Activated CD4-positive, CD25-positive, alpha-beta regulatory T cell (primary cell): Measurements from ENCODE around the gene MAP2K5.

Experiments used
- DNase-seq, 4 experiments: peaks; one replicate each; lab custom pipeline; 2025; lab: John Stamatoyannopoulos, UW

Gene MAP2K5

GRCh38 chr15:67559576-67559975 lies 17.1 kb downstream of the MAP2K5 start:
- no peak for DNase-seq

- no peak for DNase-seq
These were observed 17.8 kb downstream of the MAP2K5 start for GRCh38 chr15:67560320-67560719.

- DNase-seq: no peak
These were observed 20.6 kb downstream of the MAP2K5 start for GRCh38 chr15:67563092-67563491.

GRCh38 chr15:67564021-67564967 lies 21.8 kb downstream of the MAP2K5 start:
- no peak for DNase-seq

- no peak for DNase-seq
These were observed 22.5 kb downstream of the MAP2K5 start for GRCh38 chr15:67564968-67565345.

- DNase-seq: no peak
These were observed 27.2 kb downstream of the MAP2K5 start for GRCh38 chr15:67569668-67570067.

GRCh38 chr15:67570875-67571647 lies 28.6 kb downstream of the MAP2K5 start:
- no peak for DNase-seq

- DNase-seq: no peak
These were observed 29.3 kb downstream of the MAP2K5 start for GRCh38 chr15:67571648-67572415.

- DNase-seq: no peak
These were observed 30.7 kb downstream of the MAP2K5 start for GRCh38 chr15:67573194-67573593.

- no peak for DNase-seq
These were observed 32.6 kb downstream of the MAP2K5 start for GRCh38 chr15:67575039-67575502.

- no peak for DNase-seq
These were observed 35.6 kb downstream of the MAP2K5 start for GRCh38 chr15:67578020-67578600.

- no peak for DNase-seq
These were observed 36.7 kb downstream of the MAP2K5 start for GRCh38 chr15:67579164-67579563.

- no peak for DNase-seq
These were observed 37.5 kb downstream of the MAP2K5 start for GRCh38 chr15:67579967-67580366.

GRCh38 chr15:67584157-67584556 lies 41.7 kb downstream of the MAP2K5 start:
- DNase-seq: no peak

- DNase-seq: no peak
These were observed 43.2 kb downstream of the MAP2K5 start for GRCh38 chr15:67585681-67586080.

- DNase-seq: no peak
These were observed 44.8 kb downstream of the MAP2K5 start for GRCh38 chr15:67587331-67587730.

GRCh38 chr15:67587754-67588153 lies 45.3 kb downstream of the MAP2K5 start:
- no peak for DNase-seq

- no peak for DNase-seq
These were observed 47.7 kb downstream of the MAP2K5 start for GRCh38 chr15:67590191-67590590.

- DNase-seq: no peak
These were observed 49.7 kb downstream of the MAP2K5 start for GRCh38 chr15:67592245-67592644.

GRCh38 chr15:67593562-67593961 lies 51.1 kb downstream of the MAP2K5 start:
- no peak for DNase-seq

GRCh38 chr15:67594770-67595169 lies 52.3 kb downstream of the MAP2K5 start:
- DNase-seq: no peak

- no peak for DNase-seq
These were observed 53.1 kb downstream of the MAP2K5 start for GRCh38 chr15:67595572-67595971.
